ENCODE data around the gene GIPC3.
A peak's percentile ranks its signal among the peaks of the same experiment; 100 is the strongest.

GIPC3 gene

DNA sequence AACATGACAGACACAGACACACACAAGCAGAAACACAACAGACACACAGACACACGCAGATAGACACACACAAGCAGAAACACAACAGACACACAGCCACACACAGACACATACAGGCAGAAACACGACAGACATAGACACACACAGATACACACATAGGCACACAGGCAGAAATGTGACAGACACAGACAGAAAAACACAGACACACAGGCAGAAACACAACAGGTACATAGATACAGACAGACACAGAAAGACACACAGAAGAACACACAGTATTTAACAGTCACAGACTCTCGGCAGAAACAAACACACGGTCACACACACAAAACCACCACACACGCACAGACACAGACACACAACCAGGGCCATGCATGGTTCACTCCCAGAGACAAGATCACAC is 20.5 kb downstream of the GIPC3 start:
- DNase-seq, result no peak

DNA sequence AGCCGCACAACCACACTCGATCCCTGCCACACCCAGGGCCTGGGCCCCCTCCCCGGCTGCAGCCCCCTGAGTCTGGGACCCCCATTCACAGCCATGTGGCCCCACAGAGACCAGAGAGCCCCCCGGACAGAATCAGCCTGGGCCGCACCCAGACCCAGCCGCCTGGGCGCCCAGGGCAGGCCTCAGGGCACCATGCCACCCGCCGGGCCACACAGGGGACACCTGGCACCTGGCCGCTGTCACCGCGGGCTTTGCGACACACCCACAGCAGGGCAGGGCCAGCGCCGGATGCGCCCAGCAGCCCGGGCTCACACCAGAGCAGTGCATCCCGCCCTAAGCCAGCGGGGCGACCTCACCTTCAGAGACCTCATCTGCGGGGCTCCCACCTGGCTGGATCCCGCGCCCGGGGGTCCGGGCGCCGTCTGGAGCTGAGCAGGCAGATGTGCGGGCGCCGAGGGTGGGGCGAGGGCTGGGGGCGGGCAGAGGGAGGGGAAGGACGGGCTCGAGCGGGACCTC is 21.0 kb downstream of the GIPC3 start:
- no peak for DNase-seq

- DNase-seq, result peak; percentile 50 to 77 (median 56)
These were observed 21.5 kb downstream of the GIPC3 start, which contains the start of gene TBXA2R for GRCh38 chr19:3606690-3607289. TSS of gene TBXA2R (minus strand) at chr19:3606875. CDS start at chr19:3600634, 6,241 bp downstream.

DNA sequence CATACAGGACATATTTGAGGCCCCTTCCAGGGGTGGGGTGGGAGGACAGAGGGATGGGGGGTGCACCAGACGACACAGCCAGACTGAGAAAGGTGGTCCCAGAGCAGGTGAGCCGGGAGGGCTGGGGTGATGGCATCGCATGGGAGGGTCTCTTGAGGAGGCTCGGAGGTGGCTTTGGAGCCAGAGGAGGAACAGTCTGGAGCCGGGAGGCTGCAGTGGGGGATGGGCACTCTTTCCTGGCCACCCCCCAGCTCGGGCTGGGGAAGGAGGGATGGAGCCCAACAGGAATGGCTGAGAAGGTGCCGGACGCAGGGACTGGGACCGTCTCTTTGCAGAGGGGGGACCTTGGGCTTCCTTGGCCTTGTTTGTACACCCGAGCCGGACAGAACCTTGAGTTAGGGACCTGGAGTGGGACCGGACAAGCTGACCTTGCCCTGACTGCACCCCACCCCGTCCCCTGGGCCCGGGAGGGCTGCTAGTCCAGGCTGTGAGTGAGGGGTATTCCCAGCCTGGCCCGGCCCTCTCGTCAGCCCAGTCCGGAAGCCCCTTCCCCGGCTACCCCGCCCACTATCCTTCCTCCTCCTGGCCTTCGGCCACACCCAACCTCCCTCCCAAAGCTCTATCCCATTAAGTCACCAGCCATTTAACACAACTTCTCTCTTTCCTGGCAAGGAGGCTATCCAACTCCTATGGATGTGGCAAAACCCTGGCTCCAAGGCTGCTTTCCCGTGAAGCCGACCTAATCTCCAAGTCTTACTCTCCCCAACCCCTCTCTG is 22.2 kb downstream of the GIPC3 start:
- DNase-seq, result peak; percentile 47 to 70 (median 65)

DNA sequence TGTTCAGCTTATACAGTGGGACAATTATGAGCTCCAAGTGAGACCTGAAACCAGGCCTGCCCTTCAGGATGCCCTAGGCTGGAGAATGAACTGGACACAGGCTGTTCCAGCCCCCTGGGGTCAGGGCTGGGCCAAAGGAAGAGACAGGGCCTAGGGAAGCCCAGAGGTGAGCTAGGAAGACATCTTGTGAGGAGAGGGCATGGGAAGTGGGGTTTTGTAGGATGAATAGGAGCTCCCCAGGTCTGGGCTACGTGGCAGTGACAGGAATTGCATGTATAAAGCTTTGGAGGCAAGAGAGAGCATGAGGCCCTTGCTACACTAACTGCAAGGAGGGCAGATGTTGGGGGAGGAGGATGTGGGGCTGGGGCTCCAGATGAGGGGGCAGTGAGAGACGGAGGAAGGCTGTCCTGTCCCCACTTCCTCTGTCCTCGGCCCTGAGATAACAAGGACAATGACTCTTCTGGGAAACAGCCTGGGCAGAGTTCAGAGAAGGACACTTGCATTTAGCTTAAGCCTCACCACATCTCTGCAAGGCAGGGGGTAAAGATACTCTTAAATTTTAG is 22.9 kb downstream of the GIPC3 start:
- DNase-seq, result no peak

DNA sequence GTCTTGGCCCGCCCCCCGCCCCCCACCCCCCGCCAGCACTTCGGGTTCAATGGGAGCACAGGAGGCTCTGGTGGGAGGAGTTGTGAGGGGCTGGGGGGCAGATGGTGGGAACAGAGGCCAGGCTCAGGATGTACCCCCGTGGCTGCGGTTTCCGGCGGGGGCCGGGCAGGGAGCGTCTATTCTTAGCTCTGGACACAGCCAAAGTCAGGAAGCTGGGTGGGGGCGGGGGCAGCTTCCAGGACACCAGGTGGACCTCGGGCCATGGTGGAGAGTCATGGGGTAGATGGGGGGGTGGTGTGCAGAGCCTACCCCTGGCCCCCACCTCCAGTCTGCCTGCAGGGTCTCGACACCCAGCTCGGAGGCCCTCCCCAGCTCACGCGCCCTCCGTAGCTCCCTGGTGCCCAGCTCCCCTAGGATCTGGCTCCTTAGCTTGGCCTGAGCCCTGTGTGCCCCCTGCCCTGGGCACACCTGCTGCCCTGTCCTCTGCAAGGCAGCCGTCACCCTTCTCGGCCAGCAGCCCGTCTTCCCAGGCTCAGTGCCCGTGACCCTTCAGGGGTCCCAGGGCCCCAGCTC is 23.6 kb downstream of the GIPC3 start:
- DNase-seq, result no peak

GRCh38 chr19:3609779-3610719 is 24.8 kb downstream of the GIPC3 start:
- no peak for DNase-seq

DNA sequence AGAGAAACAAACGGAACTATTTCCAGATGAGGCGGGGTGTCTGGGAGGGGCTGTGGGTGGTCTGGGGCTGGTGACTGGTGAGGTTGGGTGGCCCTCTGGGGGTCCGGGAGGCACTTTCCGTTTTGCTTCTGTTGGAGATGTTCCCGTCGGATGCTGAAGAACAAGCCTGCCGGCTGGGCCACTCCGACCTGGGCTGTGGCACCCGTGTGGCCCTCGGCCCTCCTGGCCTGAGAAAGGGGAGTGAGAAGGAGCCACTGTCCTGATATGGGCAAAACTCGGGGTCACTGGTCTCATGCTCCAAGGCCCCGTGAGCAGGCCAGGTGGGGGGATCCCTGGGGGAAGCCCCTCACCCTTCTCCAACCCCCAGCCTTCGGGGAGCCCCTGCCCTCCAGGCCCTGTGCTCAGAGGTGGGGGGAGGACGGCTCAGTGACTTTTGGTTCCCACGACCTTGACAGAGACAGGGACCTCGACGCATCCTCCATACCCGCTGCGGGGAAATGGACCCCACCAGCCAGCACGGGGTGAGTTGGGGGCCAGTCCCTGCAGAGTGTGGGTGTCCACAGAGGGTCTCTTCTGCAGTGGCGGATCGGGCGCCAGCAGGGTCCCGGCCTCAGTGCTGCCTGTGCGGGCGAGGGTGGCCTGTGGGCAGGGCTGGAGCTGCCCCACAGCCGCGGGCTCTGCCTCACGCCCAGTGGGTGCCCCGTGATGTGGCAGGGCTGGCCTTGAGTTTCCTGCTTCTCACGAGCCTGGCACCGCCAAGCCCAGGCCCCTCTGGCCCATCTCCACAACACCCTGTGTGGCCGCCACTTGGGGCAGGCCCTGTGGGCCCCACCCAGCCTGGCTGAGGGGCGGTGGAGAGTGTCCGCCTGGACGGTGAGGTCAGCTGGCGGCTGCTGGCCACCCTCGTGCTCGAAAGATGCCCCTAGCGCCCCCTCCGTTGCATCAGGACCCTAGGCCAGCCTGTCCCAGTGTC is 25.8 kb downstream of the GIPC3 start:
- no peak for DNase-seq

GRCh38 chr19:3611841-3612240 is 26.6 kb downstream of the GIPC3 start:
- no peak for DNase-seq

DNA sequence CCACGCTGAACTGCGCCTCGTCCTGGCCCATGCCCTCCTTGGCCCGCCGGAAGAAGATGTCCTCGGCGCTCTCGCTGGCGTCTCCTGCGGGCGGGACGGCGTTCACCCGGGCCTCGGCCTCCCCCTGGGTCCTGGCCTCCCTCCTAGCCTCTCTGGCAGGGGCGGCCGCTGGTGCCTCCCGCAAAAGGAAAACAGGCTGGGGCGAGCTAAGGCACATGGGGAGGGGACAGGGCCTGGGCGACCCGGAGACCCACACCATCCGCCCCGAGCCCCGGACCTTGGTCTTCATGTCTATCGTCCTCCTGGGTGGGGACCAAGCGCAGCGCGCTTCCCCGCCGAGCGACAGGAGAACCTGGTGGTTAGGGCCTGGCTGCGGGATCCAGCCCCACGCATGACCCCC is 27.1 kb downstream of the GIPC3 start:
- no peak for DNase-seq

DNA sequence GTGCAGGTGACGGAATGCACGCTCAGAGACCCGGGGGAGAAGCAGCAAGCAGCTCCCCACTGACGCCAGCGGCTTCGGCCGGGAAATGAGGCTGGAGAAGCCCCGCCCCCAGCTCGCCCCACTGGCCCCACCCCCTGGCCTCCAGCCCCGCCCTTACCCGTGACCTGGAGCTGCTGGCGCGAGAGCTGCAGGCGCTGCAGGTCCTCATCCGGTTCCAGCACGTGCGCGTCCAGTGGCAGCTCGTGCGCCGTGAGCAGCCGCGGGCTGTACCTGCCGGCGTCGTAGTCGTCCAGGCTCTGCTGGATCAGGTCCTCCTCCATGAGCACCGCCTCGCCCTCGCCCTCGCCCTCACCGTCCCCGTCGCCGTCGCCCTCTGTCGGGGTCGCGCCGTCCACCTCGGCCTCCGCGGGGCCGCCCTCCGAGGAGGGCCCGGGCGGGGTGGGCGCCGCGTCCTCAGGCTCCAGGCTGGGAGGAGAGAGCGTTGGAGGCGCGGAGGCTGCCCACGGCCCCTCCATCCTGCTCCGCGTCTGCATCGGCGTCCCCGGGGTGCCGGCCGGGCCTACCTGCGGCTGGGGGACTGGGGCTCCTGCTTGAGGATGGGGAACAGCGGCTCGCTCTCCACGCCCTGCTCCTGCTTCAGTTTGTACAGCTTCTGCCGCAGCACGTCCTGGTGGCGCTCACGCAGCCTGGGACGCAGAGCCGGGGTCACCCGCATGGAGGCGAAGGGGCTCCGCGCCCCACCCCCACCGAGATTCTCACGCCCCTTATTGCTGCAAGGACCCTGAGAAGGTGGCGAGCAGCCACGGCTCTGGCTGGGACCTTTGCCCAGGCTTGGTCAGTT is 27.8 kb downstream of the GIPC3 start:
- no peak for DNase-seq

- DNase-seq, result no peak
These were observed 28.8 kb downstream of the GIPC3 start for GRCh38 chr19:3613818-3614661.

- no peak for DNase-seq
These were observed 29.7 kb downstream of the GIPC3 start for GRCh38 chr19:3614858-3615505.

DNA sequence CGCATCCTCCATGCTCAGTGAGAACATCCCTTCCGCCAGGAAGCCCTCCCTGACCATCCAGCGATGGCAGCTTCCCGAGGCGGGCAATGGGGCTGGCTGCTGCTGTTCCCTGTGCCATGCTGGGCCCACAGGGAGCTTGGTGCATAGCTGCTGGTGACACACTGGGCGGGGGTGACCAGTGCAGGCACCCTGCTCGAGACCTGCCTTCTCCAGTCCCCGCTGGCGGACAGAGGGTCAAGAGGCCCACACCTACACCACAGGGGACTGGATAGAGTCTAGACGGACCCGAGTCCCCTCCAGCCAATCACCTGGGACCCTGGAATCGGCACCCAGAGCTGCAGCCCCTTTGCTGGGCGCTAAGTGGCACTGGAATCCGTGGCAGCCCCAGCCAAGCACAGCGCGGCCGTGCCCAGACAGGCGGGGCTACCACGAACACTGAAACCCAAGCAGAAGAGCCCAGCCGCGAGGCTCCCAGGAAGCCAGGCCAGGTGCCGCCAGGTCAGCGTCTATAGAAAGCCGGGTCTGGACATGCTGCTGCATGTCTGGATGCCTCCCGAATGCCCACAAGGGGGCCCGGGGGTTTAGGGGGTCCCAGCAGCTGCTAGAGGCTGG is 30.4 kb downstream of the GIPC3 start:
- no peak for DNase-seq

- peak in 2 of 3 donors; percentile 21 to 46 for DNase-seq
These were observed 32.2 kb downstream of the GIPC3 start for GRCh38 chr19:3617463-3617862.

- DNase-seq, result peak; percentile 78 to 90 (median 80)
These were observed 33.0 kb downstream of the GIPC3 start for GRCh38 chr19:3618144-3618810.

- DNase-seq, result no peak
These were observed 33.7 kb downstream of the GIPC3 start for GRCh38 chr19:3618811-3619630.
